GM12864 (cell line): Measurements from ENCODE around the gene OAS1.

Experiments
- DNase-seq: peaks from one replicate; pipeline ENCODE4 v3.0.0-alpha.2; 2011; ENCODE audit warnings: low read depth
- H3K4me3 ChIP-seq: 2 replicates; pipeline ENCODE4 v1.5.1; 2011; ENCODE audit warnings: mild to moderate bottlenecking, low read depth, low read length, control low read depth
- CTCF ChIP-seq: IDR thresholded peaks from 2 replicates; pipeline ENCODE4 v1.5.1; 2011; ENCODE audit warnings: low read depth, mild to moderate bottlenecking, moderate library complexity, low read length, control low read depth, inconsistent platforms; ENCODE audit errors: missing control alignments

OAS1 gene

GRCh38 chr12:112900298-112901145, 6.2 kb upstream of the OAS1 start:
- peak; percentile 85 for TF ChIP-seq CTCF
- H3K4me3 ChIP-seq, result no peak overlapping the region
- DNase-seq, result peak; percentile 47

GRCh38 chr12:112901271-112901670, 5.5 kb upstream of the OAS1 start:
- no peak overlapping the region for H3K4me3 ChIP-seq
- TF ChIP-seq CTCF, result no peak
- no peak for DNase-seq

GRCh38 chr12:112904571-112904970, 2.2 kb upstream of the OAS1 start:
- no peak for TF ChIP-seq CTCF
- DNase-seq, result no peak
- H3K4me3 ChIP-seq, result no peak overlapping the region

GRCh38 chr12:112905451-112906089, 1.2 kb upstream of the OAS1 start:
- DNase-seq, result no peak
- no peak for TF ChIP-seq CTCF
- H3K4me3 ChIP-seq, result no peak overlapping the region

- peak overlapping the region; percentile 65 for H3K4me3 ChIP-seq
- DNase-seq, result peak; percentile 60
- TF ChIP-seq CTCF, result no peak
These were observed 824 bp downstream of the OAS1 start for GRCh38 chr12:112907415-112908157.

- TF ChIP-seq CTCF, result no peak
- peak overlapping the region; percentile 65 for H3K4me3 ChIP-seq
- DNase-seq, result no peak
These were observed 1.8 kb downstream of the OAS1 start for GRCh38 chr12:112908548-112908947.
